ENCODE data around the gene LCMT1.

GRCh38 chr16:25177831-25178688 is 66.5 kb downstream of the LCMT1 start:
- TF ChIP-seq EZH2 (IDR thresholded peaks at IDR 0.05; ENCODE audit: low read length, unreplicated experiment) (no peak), CTCF (conservative IDR thresholded peaks at IDR 0.05; ENCODE audit: low read depth, low read length) (no peak), EZH2phosphoT487 (IDR thresholded peaks at IDR 0.05; ENCODE audit: borderline replicate concordance, low read length) (no peak)
